Activated gamma-delta T cell treated with anti-CD3 and anti-CD28 coated beads, Interleukin-2, amount 50 U/mL, for 16 hours (primary cell): ENCODE results near the gene ENDOU.
"Not testable (repeated sequence)": the region's sequence is repeated elsewhere in the genome, so short reads cannot be mapped to it uniquely, and the experiment has no call there.

ENCODE experiments used
- DNase-seq: peaks from one replicate; pipeline ENCODE4 v3.0.0-alpha.2; 2020; ENCODE audit warnings: low read depth

ENDOU gene

DNA sequence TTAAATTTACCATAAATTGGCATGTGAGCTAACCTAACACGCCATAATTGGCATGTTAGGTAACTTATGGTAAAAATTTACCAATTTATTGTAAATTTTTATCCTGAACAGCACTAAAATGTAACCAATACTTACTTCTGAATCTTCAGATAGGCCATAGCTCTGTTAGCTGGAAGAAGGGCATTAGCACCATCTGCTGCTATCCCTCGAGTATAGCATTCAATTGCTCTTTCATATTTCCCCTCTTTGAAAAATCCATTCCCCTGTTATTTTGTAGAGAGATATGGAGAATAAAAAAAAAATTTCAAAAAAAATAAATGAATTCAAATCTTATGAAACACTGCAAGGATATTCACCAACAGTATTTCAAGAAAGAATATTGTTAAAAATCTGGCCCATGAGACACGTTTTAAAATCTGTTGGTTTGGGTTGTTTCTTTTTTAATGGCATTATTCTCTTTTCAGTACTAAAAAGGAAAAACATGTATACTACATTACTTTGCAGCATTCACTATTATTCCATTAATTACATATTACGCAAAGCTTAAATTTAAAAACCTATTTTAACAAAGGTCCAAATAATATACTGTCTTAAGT is 38.5 kb downstream of the ENDOU start:
- DNase-seq: no peak

DNA sequence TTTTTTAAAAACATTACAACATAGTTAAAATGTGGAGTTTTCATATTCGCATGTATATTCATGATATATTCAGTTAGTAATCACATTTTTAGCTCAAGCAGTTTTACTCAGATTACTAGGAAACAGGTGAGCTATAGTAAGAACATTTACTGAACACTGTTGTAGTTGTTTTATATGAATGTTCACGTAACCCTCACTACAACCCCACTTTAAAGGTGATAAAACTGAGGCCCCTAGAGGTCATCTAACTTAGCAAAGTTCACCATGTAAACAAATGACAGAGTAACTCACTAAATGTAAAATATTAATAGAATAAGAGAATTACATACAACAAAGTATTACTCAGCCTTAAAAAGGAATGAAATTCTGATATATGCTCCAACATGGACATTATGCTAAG is 45.5 kb downstream of the ENDOU start:
- no peak for DNase-seq

DNA sequence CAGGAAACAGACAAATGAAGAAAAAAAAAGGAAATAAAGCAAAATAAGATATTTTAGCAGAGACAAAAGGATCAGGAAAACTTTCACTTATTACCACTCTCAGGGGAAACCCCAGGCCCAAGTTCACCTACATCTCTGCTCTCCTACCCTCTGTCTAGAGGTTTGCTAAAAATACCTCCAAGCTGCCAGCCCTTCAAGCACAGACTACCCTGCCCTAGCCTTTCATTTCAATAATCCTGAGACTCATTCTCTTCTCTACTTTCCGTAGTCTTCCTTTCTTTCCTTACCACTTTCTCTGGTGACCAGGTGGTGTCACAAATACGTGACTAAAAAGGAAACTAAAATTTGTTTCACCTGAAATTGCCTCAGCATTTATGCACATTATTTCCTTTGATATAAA is 53.2 kb downstream of the ENDOU start:
- DNase-seq: no peak

DNA sequence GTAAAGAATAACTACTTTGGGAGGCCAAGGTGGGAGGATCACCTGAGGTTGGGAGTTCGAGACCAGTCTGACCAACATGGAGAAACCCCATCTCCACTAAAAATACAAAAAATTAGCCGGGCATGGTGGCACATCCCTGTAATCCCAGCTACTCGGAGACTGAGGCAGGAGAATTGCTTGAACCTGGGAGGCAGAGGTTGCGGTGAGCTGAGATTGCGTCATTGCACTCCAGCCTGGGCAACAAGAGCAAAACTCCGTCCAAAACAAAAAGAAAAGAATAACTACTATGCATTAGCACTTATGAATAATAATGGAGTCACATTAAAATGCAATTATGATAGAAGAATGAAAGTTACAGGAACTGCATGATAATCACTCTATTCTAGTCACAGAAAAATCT is 57.4 kb downstream of the ENDOU start:
- DNase-seq: not testable (repeated sequence)
